GM12801 (cell line): ENCODE results near the gene NRG3.

Experiments
- CTCF ChIP-seq: IDR thresholded peaks from one replicate; pipeline ENCODE4 v1.5.1; 2011; ENCODE audit warnings: control low read depth; ENCODE audit not compliant: insufficient read length; ENCODE audit errors: extremely low read depth

NRG3 gene

GRCh38 chr10:82136103-82136502, 261.1 kb downstream of the NRG3 start:
- TF ChIP-seq CTCF = no peak

GRCh38 chr10:82144153-82144552, 269.2 kb downstream of the NRG3 start:
- no peak for TF ChIP-seq CTCF

GRCh38 chr10:82148764-82149163, 273.8 kb downstream of the NRG3 start:
- TF ChIP-seq CTCF = no peak

GRCh38 chr10:82149674-82150073, 274.7 kb downstream of the NRG3 start:
- no peak for TF ChIP-seq CTCF

- no peak for TF ChIP-seq CTCF
Observed at GRCh38 chr10:82150123-82150900, 275.3 kb downstream of the NRG3 start.

- no peak for TF ChIP-seq CTCF
Observed at GRCh38 chr10:82160307-82160706, 285.3 kb downstream of the NRG3 start.

GRCh38 chr10:82161264-82161663, 286.3 kb downstream of the NRG3 start:
- TF ChIP-seq CTCF = no peak
